GM18499 (cell line): ENCODE results near the gene NKX2-3.

Experiments
- ATAC-seq: cut with Tn5 transposase; IDR thresholded peaks from one replicate; pipeline ENCODE4 v1.9.1; 2021; ENCODE audit warnings: moderate number of reproducible peaks; ENCODE audit not compliant: insufficient read depth, unreplicated experiment

NKX2-3 gene

GRCh38 chr10:99525897-99526296, 6.8 kb upstream of the NKX2-3 start:
- ATAC-seq, result no peak

- no peak for ATAC-seq
Observed at GRCh38 chr10:99526861-99527504, 5.8 kb upstream of the NKX2-3 start.

GRCh38 chr10:99527526-99528493, 4.9 kb upstream of the NKX2-3 start:
- no peak for ATAC-seq

DNA sequence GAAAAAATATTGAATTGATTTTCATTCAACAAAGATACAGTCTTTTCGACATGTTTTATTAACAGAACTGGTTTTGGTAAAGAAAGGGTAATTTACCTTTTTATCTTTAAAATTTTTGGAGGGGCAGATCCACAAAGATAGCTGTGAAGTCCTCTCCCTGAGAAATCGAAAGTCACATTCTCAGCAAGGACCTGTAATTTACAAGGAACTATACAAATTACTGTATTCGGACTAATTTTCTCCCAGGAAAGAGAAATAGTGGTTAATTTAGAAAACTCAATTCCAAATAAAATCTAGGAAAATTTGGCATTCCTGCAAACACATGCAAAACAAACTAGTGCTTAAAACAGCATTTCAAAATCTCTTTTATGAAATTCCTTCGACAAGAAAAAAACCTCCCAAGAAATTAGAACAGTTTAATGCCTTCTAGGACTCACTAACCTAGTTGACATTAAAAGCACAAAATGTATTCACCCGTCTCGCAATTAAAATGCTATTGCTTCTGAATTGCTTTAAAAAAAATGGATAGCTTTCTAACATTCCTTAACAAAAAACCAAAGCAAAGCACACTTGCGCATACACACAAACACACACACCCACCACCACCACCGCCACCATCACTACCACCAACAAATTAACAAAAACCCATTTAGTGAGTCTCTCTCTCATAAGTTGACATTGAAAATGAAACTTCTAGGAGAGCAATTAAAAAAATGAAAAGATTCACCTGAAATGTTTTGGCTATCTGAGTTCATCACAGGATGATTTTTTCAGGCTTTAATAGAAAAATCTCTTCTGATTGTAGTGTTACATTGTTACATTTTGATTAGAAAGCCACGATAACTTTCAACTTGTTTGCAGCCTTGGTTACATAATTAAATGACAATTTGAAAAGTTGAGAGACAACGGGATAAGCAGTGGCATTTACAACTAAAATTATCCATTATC, 4.0 kb upstream of the NKX2-3 start:
- ATAC-seq, result no peak

GRCh38 chr10:99529591-99530107, 3.1 kb upstream of the NKX2-3 start:
- no peak for ATAC-seq

DNA sequence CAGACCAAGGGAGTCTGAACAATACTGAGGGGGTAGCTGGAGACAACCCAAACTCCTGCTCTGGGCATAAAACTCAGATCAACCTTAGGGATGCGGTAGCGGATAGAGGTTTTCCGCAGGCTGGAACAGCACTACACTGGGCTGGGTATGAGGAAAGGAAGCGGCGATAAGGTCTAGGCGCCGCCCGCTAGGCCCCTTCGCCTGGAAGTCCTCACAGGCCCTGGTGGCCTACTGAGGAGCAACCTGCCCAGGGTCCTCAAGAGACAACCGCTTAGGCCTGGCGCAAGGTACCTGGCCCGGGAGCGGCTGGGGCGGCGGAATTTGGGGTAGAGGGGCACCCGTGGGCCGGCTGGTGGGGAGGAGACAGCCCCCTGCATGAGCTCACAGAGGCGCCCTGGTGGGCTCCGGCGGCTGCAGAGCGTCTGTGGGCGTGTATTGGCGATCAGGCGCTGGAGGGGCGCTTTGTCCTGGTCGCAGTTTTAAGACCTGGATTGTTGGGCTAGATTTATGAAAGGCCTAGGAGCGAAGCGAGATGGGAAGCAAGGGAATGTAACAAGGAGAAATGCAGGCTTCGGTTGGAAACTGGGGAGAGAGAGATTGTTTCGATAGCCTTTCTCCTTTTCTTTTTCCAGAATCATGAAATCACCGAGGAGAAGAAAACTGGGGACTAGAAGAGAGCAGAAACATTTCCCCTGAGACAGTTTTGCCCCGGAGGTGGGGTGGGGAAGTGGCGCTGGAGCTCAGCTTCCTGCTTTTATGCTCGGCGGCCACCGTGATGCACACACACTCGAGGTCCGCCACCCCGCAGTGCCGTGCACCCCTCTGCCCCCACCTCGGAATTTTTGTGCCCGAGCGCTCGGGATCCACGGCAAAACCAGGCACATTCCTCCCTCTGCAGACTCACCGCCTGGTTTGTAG, 2.4 kb upstream of the NKX2-3 start:
- ATAC-seq, result no peak

- ATAC-seq, result no peak
Observed at GRCh38 chr10:99531026-99531695, 1.6 kb upstream of the NKX2-3 start.

DNA sequence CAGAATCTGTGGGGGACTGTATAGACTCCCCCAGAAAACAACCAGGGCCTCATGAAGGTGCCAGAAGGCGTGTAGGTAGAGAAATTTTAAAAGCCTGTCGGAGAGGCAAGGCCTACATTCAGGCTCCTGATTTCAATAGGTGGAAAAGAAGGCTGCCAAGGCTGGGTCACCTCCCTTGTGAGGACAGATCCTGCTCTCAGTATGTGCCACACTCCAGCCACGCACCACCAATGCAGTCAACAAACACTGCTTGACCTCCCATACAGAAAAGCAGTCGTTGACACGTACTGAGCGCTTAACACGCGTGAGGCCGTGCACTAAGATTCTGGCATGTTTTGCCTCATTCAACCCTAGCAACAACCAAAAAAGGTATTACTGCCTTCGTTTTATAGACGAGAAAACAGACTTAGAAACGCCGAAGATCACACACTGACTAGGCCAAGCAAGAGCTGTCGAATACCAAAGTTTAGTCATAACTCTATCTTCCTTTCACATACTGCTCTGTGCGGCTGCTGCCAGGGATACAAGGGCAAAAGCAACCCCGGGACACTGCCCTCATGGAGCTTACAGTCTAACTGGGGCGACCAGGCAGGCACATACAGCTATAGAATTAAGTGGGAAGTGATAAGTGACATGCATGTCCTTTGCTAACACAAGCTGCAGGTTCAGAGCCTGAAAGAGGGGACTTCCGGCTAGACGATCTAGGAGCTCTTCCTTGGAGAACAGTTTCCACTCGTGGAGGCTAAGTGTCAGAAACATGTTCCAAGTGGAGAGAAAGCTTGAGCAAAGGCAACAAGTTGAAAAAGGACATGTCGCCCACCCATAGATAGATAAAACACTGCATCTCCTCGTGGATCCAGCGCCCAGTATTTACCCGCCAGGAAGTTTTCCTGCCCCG, 797 bp upstream of the NKX2-3 start:
- no peak for ATAC-seq

GRCh38 chr10:99533496-99534449, 1.0 kb downstream of the NKX2-3 start:
- ATAC-seq, result no peak

DNA sequence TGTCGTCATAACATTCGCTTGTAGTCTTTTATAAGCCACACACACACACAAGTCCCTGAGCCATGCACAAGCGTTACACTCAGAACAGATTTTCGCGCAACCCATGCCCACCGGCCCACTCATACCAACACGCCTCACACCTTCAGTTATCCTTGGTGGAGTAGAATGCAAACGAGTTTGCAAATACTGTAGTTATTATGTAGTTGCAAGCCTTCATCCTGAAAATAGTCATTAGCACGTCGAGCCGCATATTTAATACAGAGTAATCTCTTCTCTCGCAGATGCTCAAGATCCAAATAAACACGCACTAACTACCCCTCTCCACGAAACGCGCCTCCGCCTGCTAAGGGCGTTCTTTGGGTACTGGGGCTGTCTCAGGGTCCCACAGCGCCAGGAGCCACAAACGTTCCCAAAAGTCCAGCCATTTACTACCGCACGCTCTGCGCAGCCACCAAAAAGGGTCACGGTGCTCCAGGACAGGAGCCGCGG, 1.8 kb downstream of the NKX2-3 start:
- ATAC-seq, result no peak

DNA sequence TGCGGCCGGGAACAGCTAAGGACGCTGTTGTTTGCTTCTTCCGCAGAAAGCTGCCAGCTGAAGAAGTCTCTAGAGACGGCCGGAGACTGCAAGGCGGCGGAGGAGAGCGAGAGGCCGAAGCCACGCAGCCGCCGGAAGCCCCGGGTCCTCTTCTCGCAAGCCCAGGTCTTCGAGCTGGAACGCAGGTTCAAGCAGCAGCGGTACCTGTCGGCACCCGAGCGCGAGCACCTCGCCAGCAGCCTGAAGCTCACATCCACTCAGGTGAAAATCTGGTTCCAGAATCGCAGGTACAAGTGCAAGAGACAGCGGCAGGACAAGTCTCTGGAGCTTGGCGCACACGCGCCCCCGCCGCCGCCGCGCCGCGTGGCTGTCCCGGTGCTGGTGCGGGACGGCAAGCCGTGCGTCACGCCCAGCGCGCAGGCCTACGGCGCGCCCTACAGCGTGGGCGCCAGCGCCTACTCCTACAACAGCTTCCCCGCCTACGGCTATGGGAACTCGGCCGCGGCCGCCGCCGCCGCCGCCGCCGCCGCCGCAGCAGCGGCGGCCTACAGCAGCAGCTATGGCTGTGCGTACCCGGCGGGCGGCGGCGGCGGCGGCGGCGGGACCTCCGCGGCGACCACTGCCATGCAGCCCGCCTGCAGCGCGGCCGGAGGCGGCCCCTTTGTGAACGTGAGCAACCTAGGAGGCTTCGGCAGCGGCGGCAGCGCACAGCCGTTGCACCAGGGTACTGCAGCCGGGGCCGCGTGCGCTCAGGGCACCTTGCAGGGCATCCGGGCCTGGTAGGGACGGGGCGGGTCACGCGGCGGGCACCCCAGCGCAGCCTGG, 2.4 kb downstream of the NKX2-3 start:
- ATAC-seq, result no peak

DNA sequence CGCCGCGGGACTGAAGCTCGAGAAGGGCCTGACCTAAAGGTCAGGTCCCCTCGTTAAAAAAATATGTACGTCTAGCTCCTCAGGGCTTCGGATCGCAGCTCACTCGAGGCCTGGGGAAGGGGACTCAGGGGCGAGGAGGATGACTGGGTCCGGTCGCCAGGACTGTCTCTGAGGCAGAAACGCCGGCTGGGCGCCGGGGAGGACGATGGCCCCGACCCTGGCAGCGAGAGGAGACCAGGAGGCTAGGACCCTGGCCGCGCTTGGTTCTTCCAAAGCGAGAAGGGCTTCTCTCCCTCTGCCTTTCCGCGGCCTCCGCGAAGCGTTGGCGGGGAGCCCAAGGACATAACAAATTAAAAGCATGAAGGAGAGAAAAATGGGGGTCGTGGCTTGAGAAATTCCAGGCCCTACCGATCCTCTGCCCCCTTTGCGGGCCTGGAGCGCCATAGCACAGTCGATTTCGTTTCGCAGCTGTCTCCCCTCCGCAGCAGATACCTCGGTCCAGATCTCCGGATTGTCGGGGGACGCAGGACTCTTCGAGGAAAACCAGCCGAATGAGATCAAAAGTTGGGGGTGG, 3.1 kb downstream of the NKX2-3 start:
- no peak for ATAC-seq

DNA sequence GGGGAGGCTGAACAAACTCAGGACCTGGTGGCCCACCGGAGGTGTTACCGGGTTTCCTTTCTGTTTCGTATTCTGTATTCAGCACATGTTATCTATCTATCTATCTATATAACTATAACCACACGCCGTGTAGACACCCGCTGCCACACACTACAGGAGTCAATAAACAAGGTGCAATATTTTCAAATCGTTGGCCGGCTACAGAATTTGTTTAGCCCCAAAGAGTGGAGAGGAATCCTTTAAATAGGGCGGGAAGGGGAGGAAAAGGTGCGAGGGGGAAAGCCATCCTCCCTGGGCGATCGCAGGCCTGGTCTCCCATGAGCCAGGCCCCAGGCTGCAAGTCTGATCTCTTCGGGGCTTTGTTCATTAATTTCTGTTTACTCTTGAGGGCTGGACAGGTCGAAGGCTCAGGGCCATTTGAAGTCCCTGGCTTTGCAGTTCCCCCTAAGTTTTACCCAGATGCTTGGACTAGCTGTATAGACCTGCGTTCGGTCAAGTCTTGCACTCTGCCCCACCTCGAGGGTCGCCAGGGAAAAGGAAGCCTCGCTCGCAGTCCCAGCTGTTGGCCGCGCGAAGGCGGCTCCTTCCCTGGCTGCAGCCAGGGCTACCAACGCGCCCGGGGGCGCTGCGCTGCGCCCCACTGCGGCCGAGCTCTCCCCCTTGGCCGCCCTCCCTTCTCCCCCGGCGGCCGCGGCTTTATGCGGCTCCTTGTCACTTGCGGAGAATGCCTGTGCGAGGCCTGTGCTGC, 3.8 kb downstream of the NKX2-3 start:
- no peak for ATAC-seq

- ATAC-seq, result no peak
Observed at GRCh38 chr10:99537086-99537988, 4.6 kb downstream of the NKX2-3 start.
